Activated naive CD8-positive, alpha-beta T cell (primary cell): ENCODE data around the gene BIRC6.

ENCODE experiments used
- H3K27ac Mint-ChIP-seq: one replicate; pipeline ENCODE4 v1.8.0; 2021; ENCODE audit warnings: mixed read lengths
- H3K27me3 Mint-ChIP-seq: one replicate; pipeline ENCODE4 v1.8.0; 2021; ENCODE audit warnings: mixed read lengths
- H3K36me3 Mint-ChIP-seq: one replicate; pipeline ENCODE4 v1.8.0; 2021; ENCODE audit warnings: mixed read lengths
- H3K4me1 Mint-ChIP-seq: one replicate; pipeline ENCODE4 v1.8.0; 2021; ENCODE audit warnings: low read depth, mixed read lengths
- H3K4me3 Mint-ChIP-seq: one replicate; pipeline ENCODE4 v1.8.0; 2021; ENCODE audit warnings: mild to moderate bottlenecking, mixed read lengths
- H3K9me3 Mint-ChIP-seq: one replicate; pipeline ENCODE4 v1.8.0; 2021; ENCODE audit warnings: low read depth, mixed read lengths

The BIRC6 gene

DNA sequence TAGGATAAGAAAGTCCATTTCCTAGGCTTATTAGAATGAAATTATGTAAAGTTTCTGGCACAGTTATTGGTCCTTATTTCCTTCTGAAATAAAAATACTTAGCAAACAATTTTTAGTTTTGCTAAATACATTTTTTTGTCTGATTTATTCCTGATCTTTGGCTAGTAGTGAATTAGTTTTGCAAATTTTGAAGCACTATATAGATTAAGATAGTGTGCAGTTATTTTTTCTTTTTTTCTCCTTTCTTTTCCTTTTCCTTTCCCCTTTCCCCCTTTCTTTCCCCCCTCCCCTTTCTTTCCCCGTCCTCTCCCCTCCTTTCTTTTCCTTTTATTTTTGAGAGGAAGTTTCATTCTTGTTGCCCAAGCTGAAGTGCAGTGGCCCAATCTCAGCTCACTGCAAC is 59.7 kb downstream of the BIRC6 start:
- peaks cover 22% of the 10 kb centered on the region for H3K4me1 Mint-ChIP-seq
- H3K27me3 Mint-ChIP-seq, result no peaks in the 10 kb centered on the region
- H3K36me3 Mint-ChIP-seq, result peaks cover 11% of the 10 kb centered on the region
- H3K9me3 Mint-ChIP-seq, result no peaks in the 10 kb centered on the region
- H3K4me3 Mint-ChIP-seq, result no peak overlapping the region
- H3K27ac Mint-ChIP-seq, result no peak overlapping the region

DNA sequence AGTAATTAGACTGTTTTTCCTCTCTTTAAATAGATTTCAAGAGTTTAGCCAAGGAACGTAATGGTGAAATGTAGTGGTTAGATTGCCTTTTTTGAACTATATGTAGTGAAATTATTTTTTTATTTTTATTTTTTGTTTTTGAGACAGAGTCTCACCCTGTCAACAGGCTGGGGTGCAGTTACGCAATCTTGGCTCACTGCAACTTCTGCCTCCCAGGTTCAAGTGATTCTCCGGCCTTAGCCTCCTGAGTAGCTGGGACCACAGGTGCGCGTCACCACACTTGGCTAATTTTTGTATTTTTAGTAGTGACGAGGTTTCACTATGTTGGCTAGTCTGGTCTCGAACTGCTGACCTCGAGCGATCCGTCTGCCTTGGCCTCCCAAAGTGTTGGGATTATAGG is 60.8 kb downstream of the BIRC6 start:
- H3K36me3 Mint-ChIP-seq, result peaks cover 17% of the 10 kb centered on the region
- H3K4me1 Mint-ChIP-seq, result peaks cover 33% of the 10 kb centered on the region
- H3K4me3 Mint-ChIP-seq, result no peak overlapping the region
- H3K9me3 Mint-ChIP-seq, result no peaks in the 10 kb centered on the region
- no peak overlapping the region for H3K27ac Mint-ChIP-seq
- no peaks in the 10 kb centered on the region for H3K27me3 Mint-ChIP-seq

DNA sequence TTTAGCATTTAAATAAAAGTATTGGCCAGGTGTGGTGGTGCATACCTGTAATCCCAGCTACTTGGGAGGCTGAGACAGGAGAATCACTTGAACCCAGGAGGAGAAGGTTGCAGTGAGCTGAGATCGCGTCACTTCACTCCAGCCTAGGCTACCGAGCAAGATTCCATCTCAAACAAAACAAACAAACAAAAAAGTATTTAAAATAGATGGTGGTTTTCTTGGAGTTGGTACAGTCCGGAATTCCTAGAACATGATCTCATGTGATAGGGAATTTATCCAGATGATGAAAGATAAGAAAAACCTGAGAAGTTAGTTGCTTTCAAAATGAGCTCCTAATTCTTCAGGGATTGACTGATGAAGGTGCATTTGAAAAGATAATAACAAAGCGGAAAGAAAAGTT is 62.0 kb downstream of the BIRC6 start:
- H3K36me3 Mint-ChIP-seq, result peaks cover 19% of the 10 kb centered on the region

DNA sequence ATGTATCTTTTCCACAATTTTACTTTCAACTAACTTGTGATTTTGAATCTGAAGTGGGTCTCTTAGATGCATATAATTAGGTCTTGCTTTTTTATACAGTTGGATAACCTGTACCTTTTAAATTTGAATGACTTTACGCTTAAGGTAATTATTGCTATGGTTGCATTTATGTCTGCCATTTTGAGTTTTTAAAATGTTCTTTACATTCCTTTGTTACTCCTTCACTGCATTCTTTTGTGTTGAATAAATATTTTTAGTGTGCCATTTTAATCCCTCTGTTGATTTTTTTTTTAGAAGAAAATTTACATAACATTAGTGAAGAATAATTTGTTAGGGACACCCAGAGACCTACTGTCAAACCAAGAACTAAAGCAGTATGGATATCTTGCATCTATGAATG is 65.3 kb downstream of the BIRC6 start:
- Mint-ChIP-seq H3K4me1 (peaks cover 62% of the 10 kb centered on the region), H3K27ac (no peak overlapping the region), H3K4me3 (no peak overlapping the region), H3K36me3 (peaks cover 22% of the 10 kb centered on the region), H3K27me3 (no peaks in the 10 kb centered on the region), H3K9me3 (no peaks in the 10 kb centered on the region)

More for the DNA sequence above, 62.0 kb downstream of the BIRC6 start:
- Mint-ChIP-seq H3K4me1 (peaks cover 40% of the 10 kb centered on the region), H3K27ac (no peak overlapping the region), H3K27me3 (no peaks in the 10 kb centered on the region), H3K9me3 (no peaks in the 10 kb centered on the region), H3K4me3 (no peak overlapping the region)

DNA sequence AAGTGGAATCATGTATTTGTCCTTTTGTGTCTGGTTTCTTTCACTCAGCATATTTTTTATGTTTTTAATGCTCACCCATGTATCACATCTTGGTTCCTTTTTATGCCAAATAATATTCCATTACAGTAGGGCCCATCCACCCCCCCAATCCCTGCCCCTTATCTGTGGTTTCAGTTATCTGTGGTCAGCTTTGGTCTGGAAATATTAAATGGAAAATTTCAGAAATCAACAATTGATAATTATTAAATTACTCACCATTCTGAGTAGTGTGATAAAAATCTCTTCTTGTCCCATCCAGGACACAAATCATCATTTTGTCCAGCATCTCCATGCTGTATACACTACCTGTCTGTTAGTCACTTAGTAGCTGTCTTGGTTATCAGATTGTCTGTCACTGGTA is 66.7 kb downstream of the BIRC6 start:
- Mint-ChIP-seq H3K27me3 (no peaks in the 10 kb centered on the region), H3K4me3 (peak overlapping the region; percentile 31), H3K4me1 (peaks cover 69% of the 10 kb centered on the region), H3K36me3 (peaks cover 16% of the 10 kb centered on the region), H3K27ac (no peak overlapping the region), H3K9me3 (no peaks in the 10 kb centered on the region)

DNA sequence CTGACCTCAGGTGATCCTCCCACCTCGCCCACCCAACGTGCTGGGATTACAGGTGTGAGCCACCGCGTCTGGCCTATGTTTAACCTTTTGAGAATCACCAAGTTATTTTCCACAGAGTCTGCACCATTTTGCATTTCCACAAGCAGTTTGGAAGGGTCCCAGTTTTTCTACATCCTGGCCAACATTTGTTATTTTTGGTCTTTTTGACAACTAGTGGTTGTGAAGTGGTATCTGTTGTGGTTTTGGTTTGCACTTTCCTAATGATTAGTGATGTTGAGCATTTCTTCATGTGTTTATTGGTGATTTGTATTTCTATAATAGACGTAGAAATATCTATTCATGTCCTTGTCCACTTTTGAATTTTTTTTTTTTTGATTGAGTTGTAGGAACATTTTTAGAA is 67.9 kb downstream of the BIRC6 start:
- peaks cover 18% of the 10 kb centered on the region for H3K36me3 Mint-ChIP-seq
- no peaks in the 10 kb centered on the region for H3K27me3 Mint-ChIP-seq
- H3K9me3 Mint-ChIP-seq, result no peaks in the 10 kb centered on the region
- H3K4me1 Mint-ChIP-seq, result peaks cover 65% of the 10 kb centered on the region
- peak overlapping the region; percentile 10 for H3K4me3 Mint-ChIP-seq
- H3K27ac Mint-ChIP-seq, result no peak overlapping the region

DNA sequence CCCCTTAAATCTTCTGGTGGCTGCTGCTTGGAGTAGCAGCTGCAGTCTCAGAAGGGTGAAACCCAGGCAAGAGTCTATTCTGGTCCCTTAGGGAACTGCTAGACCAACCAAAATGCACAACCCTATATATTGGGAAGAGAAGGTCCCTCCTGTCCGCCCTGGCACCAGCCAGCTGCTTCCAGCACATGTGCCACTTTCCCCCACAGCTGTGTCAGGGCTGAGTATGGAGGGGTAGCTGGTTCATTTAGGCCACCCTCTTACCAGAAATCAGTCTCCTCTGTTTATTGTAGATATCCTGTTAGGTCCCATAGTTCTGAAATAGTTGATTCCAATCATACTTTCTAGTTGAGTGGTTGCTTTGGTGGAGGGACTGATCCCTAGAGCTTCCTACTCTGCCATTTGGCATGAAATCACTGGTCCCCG is 68.9 kb downstream of the BIRC6 start:
- peaks cover 19% of the 10 kb centered on the region for H3K36me3 Mint-ChIP-seq
- no peaks in the 10 kb centered on the region for H3K9me3 Mint-ChIP-seq
- H3K27me3 Mint-ChIP-seq, result no peaks in the 10 kb centered on the region
- H3K27ac Mint-ChIP-seq, result peak overlapping the region; percentile 64
- H3K4me3 Mint-ChIP-seq, result peak overlapping the region; percentile 0
- H3K4me1 Mint-ChIP-seq, result peaks cover 59% of the 10 kb centered on the region

GRCh38 chr2:32427672-32428610 is 71.1 kb downstream of the BIRC6 start:
- H3K4me3 Mint-ChIP-seq, result no peak overlapping the region
- peaks cover 14% of the 10 kb centered on the region for H3K36me3 Mint-ChIP-seq
- no peaks in the 10 kb centered on the region for H3K9me3 Mint-ChIP-seq
- H3K27ac Mint-ChIP-seq, result peak overlapping the region; percentile 10
- H3K27me3 Mint-ChIP-seq, result no peaks in the 10 kb centered on the region
- H3K4me1 Mint-ChIP-seq, result peaks cover 41% of the 10 kb centered on the region

DNA sequence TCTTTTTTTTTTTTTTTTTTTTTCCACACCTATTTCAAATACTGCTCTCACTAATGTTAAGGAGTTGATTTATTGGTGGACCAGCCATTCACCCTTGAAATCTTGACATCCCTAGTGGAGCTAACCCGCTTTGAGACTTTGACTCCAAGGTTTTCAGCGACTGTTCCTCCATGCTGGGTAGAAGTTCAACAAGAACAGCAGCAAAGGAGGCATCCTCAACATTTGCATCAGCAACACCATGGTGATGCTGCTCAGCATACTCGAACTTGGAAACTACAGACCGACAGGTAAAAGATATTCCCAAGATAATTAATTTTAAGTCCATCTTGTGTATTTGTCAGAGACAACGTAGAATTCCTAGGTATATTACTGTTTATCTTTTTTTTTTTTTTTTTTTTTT is 74.0 kb downstream of the BIRC6 start:
- peaks cover 15% of the 10 kb centered on the region for H3K36me3 Mint-ChIP-seq
- no peaks in the 10 kb centered on the region for H3K9me3 Mint-ChIP-seq
- no peak overlapping the region for H3K4me3 Mint-ChIP-seq
- H3K27ac Mint-ChIP-seq, result no peak overlapping the region
- H3K27me3 Mint-ChIP-seq, result no peaks in the 10 kb centered on the region
- peaks cover 20% of the 10 kb centered on the region for H3K4me1 Mint-ChIP-seq

DNA sequence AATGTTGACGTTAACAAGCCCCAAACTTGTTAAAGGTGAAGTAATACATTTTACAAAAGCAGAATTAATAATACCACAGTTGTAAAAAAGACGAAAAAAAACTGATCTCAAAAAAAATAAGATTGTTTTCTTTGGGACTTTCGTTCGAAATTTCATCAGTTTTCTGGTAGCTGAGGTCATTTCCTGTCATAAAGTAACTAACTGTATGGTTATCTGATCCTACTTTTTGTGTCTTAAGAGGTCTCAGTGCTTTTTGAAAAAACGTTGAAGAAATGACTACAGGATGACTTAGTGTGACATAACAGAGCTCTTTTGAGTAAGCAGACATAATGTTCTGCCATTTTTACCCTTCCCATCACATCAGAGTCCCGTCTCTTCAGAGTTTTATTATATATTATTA is 79.3 kb downstream of the BIRC6 start:
- Mint-ChIP-seq H3K4me3 (no peak overlapping the region), H3K27me3 (no peaks in the 10 kb centered on the region), H3K36me3 (peaks cover 18% of the 10 kb centered on the region), H3K4me1 (no peaks in the 10 kb centered on the region), H3K9me3 (no peaks in the 10 kb centered on the region), H3K27ac (no peak overlapping the region)

DNA sequence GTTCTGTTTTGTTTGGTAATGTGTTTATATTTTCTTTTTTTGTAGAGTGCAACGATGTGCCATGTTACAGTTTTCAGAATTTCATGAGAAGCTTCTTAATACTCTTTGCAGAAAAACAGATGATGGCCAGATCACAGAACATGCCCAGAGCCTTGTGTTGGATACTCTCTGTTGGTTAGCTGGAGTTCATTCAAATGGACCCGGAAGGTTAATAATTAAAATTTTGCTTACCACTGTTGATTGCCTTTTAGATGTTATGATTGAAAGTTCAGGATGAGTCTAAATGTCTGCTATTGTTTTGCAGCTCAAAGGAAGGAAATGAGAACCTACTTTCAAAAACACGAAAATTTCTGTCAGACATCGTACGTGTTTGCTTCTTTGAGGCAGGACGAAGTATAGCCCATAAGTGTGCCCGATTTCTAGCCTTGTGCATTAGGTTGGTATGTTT is 85.2 kb downstream of the BIRC6 start:
- Mint-ChIP-seq H3K27ac (no peak overlapping the region), H3K4me3 (no peak overlapping the region), H3K27me3 (no peaks in the 10 kb centered on the region), H3K9me3 (no peaks in the 10 kb centered on the region), H3K36me3 (peaks cover 23% of the 10 kb centered on the region), H3K4me1 (no peaks in the 10 kb centered on the region)

DNA sequence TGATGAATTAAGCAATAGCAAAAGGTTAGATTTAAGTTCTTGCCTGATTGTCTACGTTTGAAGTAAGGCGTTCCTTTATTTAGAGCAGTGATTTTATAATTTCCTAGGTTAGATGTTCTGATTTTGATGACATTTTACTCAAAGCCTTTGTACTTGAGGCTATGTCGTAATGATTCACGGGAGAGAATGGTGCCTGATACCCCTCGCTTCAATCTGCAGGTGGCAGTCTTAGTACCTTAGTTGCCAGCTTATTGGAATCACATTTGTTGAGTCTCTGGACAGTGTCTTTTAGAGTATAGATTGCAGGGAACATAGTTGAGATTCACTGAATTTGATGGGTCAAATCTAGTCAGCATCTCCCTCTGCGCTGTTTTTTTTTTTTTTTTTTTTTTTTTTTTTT is 89.5 kb downstream of the BIRC6 start:
- Mint-ChIP-seq H3K27me3 (no peaks in the 10 kb centered on the region), H3K9me3 (no peaks in the 10 kb centered on the region), H3K27ac (no peak overlapping the region), H3K4me3 (no peak overlapping the region), H3K36me3 (peaks cover 16% of the 10 kb centered on the region), H3K4me1 (peaks cover 2% of the 10 kb centered on the region)

DNA sequence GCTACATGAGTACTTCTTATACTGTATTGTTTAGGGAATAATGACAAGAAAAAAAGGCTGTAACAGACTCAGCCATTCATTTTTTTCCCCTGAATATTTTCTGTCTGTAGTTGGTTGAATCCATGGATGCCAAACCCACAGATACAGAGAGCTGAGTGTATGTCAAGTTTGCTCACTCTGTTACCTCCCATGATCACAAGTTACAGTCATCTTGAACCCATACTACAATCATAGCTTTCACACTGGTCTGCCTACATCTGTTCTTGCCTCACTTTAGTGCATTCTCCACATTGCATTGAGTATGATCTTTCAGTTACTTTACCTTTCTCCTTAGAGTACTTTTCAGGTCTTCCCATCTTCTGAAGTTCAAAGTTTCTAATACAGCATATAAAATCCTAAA is 94.0 kb downstream of the BIRC6 start:
- H3K4me1 Mint-ChIP-seq, result peaks cover 2% of the 10 kb centered on the region
- no peaks in the 10 kb centered on the region for H3K9me3 Mint-ChIP-seq
- peaks cover 15% of the 10 kb centered on the region for H3K36me3 Mint-ChIP-seq
- H3K4me3 Mint-ChIP-seq, result no peak overlapping the region
- H3K27ac Mint-ChIP-seq, result no peak overlapping the region
- no peaks in the 10 kb centered on the region for H3K27me3 Mint-ChIP-seq

DNA sequence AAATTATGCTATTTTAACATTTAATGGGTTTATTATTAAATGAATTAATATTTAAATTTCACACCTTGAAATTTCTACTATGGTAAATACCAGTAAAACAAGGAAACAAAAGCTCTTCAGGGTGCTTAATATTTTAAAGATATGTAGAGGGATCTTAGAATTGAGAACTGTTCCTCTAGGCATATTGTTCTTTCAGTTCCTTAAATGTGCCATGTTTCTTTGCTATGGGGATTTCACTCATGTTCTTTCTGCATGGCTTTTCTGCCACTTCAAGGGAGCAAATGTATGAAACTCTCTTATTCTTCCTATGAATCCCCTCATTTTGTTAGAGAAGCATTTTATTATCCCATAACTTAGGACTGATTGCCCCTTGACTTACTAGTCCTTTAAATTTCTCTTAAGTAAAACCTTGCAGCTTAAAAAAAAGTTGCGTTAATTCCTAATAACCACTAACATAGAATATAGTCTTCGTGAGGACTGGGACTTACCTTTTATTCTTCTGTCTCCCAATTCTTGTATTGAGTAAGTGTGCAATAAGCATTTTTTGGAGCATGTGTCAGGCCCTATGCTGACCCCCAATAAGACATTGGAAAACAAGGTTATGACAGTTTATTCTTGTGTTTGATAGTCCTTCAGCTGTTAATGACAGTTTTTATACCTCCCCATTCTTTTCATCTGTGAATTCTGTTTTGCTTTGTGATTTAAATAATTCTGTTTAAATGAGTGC is 95.7 kb downstream of the BIRC6 start:
- H3K9me3 Mint-ChIP-seq, result no peaks in the 10 kb centered on the region
- no peaks in the 10 kb centered on the region for H3K27me3 Mint-ChIP-seq
- peak overlapping the region; percentile 16 for H3K27ac Mint-ChIP-seq
- H3K4me1 Mint-ChIP-seq, result peaks cover 2% of the 10 kb centered on the region
- H3K36me3 Mint-ChIP-seq, result peaks cover 11% of the 10 kb centered on the region
- no peak overlapping the region for H3K4me3 Mint-ChIP-seq
